Measurements from ENCODE around the gene SART3.

DNA sequence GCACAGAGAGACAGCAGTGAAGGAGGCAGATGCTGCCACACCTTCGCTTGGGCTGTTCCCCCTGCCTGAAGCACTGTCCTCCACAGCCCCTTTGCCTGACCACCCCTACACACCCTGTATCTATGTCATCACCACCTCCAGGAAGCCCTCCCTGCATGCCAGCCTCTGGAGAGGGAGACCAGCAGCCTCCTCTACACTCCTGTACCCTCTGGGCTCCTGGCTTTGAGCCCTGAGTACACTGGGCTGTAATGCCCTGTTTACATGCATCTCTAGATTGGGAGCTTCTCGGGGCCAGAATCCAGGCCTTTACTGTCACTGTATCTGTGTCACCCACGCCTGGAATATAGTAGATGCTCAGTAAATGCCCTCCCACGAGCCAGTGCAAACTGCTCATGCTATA, 42.8 kb upstream of the SART3 start:
- TF ChIP-seq POLR2AphosphoS5 (IDR thresholded peaks at IDR 0.05), result no peak
- TF ChIP-seq, protein P1, sequence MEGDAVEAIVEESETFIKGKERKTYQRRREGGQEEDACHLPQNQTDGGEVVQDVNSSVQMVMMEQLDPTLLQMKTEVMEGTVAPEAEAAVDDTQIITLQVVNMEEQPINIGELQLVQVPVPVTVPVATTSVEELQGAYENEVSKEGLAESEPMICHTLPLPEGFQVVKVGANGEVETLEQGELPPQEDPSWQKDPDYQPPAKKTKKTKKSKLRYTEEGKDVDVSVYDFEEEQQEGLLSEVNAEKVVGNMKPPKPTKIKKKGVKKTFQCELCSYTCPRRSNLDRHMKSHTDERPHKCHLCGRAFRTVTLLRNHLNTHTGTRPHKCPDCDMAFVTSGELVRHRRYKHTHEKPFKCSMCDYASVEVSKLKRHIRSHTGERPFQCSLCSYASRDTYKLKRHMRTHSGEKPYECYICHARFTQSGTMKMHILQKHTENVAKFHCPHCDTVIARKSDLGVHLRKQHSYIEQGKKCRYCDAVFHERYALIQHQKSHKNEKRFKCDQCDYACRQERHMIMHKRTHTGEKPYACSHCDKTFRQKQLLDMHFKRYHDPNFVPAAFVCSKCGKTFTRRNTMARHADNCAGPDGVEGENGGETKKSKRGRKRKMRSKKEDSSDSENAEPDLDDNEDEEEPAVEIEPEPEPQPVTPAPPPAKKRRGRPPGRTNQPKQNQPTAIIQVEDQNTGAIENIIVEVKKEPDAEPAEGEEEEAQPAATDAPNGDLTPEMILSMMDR (IDR thresholded peaks at IDR 0.05), result no peak
- no peak for TF ChIP-seq EP300 (IDR thresholded peaks at IDR 0.05)
